Neural cell (in vitro differentiated cells): ENCODE results near the gene SLX4IP. TPM values are rescaled to one million over a fixed set of nuclear protein-coding genes. Genes with fewer than 3 reads are reported as not detected.

Experiments
- H2AFZ ChIP-seq: fragments of 200-600, 300-800 bp; sonication (generic), shearing (Covaris generic); 2 replicates; pipeline ENCODE4 v1.6.0; 2014; ENCODE audit warnings: low read depth, mild to moderate bottlenecking, antibody characterized with exemption, low read length, moderate library complexity
- H3F3A ChIP-seq: fragments of 200-600 bp; shearing (Covaris generic); 2 replicates; pipeline ENCODE4 v1.6.1; 2016; ENCODE audit warnings: mild to moderate bottlenecking, moderate library complexity, mixed read lengths, antibody characterized with exemption, low read length; ENCODE audit not compliant: insufficient read depth, poor library complexity, severe bottlenecking
- H3K27ac ChIP-seq: fragments of 200-600, 300-800 bp; sonication (generic), shearing (Covaris generic); 2 replicates; pipeline ENCODE4 v1.5.1; 2014; ENCODE audit warnings: mild to moderate bottlenecking, low read length, moderate library complexity
- H3K27me3 ChIP-seq: fragments of 300-800, 200-600 bp; sonication (generic), shearing (Covaris generic); 2 replicates; pipeline ENCODE4 v1.6.0; 2014; ENCODE audit warnings: mild to moderate bottlenecking, low read depth, low read length, moderate library complexity; ENCODE audit not compliant: insufficient read depth
- H3K36me3 ChIP-seq: fragments of 300-800, 200-600 bp; sonication (generic), shearing (Covaris generic); 2 replicates; pipeline ENCODE4 v1.5.1; 2014; ENCODE audit warnings: mild to moderate bottlenecking, antibody characterized with exemption, low read length, moderate library complexity; ENCODE audit not compliant: insufficient read depth
- H3K4me2 ChIP-seq: fragments of 300-800, 200-600 bp; sonication (generic), shearing (Covaris generic); 2 replicates; pipeline ENCODE4 v1.6.0; 2014; ENCODE audit warnings: mild to moderate bottlenecking, low read length
- H3K4me3 ChIP-seq: fragments of 300-800, 200-600 bp; sonication (generic), shearing (Covaris generic); 2 replicates; pipeline ENCODE4 v1.5.1; 2014; ENCODE audit warnings: mild to moderate bottlenecking, low read length, moderate library complexity
- H3K79me2 ChIP-seq: fragments of 200-600 bp; shearing (Covaris generic); replicated peaks from 2 replicates; pipeline ENCODE4 v1.6.0; 2014; ENCODE audit warnings: mild to moderate bottlenecking, low read length, moderate library complexity; ENCODE audit not compliant: insufficient read depth
- H3K9ac ChIP-seq: fragments of 300-800, 200-600 bp; sonication (generic), shearing (Covaris generic); 2 replicates; pipeline ENCODE4 v1.6.1; 2016; ENCODE audit warnings: mild to moderate bottlenecking, low read length, mixed read lengths
- H3K9me2 ChIP-seq: fragments of 200-600 bp; shearing (Covaris generic); 2 replicates; pipeline ENCODE4 v1.6.1; 2016; ENCODE audit warnings: mild to moderate bottlenecking, low read length, mixed read lengths; ENCODE audit not compliant: insufficient read depth
- H3K9me3 ChIP-seq: fragments of 200-600, 300-800 bp; sonication (generic), shearing (Covaris generic); 2 replicates; pipeline ENCODE4 v1.6.1; 2016; ENCODE audit warnings: mild to moderate bottlenecking, mixed run types, low read length, moderate library complexity, mixed read lengths
- H4K20me1 ChIP-seq: fragments of 200-600 bp; shearing (Covaris generic); 2 replicates; pipeline ENCODE4 v1.6.1; 2016; ENCODE audit warnings: mild to moderate bottlenecking, mixed run types; ENCODE audit not compliant: insufficient read depth
- EP300 ChIP-seq: fragments of 450-650 bp; conservative IDR thresholded peaks from 2 replicates; pipeline ENCODE4 v1.6.1; 2014; ENCODE audit warnings: antibody characterized with exemption, mild to moderate bottlenecking, moderate library complexity; ENCODE audit not compliant: poor library complexity, severe bottlenecking
- EZH2 ChIP-seq: fragments of 200-600, 300-800 bp; shearing (Covaris generic), sonication (generic); IDR thresholded peaks from 2 replicates; pipeline ENCODE4 v1.6.1; 2014; ENCODE audit warnings: antibody characterized with exemption, low read length, borderline replicate concordance, mild to moderate bottlenecking; ENCODE audit not compliant: insufficient read depth, poor library complexity, severe bottlenecking
- MXI1 ChIP-seq: fragments of 450-650 bp; conservative IDR thresholded peaks from 2 replicates; pipeline ENCODE4 v1.6.1; 2014; ENCODE audit warnings: antibody characterized with exemption, mild to moderate bottlenecking; ENCODE audit not compliant: poor library complexity, severe bottlenecking
- POLR2AphosphoS5 ChIP-seq: IDR thresholded peaks from 2 replicates; pipeline ENCODE4 v1.6.1; 2012
- RAD21 ChIP-seq: fragments of 450-650 bp; conservative IDR thresholded peaks from 2 replicates; pipeline ENCODE4 v1.6.1; 2014; ENCODE audit warnings: antibody characterized with exemption, mild to moderate bottlenecking, moderate library complexity
- SMC3 ChIP-seq: fragments of 450-650 bp; conservative IDR thresholded peaks from 2 replicates; pipeline ENCODE4 v1.6.1; 2014; ENCODE audit warnings: antibody characterized with exemption, mild to moderate bottlenecking, moderate library complexity; ENCODE audit not compliant: poor library complexity
- TAF1 ChIP-seq: IDR thresholded peaks from 2 replicates; pipeline ENCODE4 v1.6.1; 2012; ENCODE audit warnings: low read depth
- polyA plus RNA-seq: library from polyadenylated mRNA; depleted of rRNA; stranded (reverse); fragments of >200 nt; gene quantifications from 2 replicates; pipeline ENCODE4 v1.2.3, GENCODE V29; 2014
- TF ChIP-seq, protein P1 (sequence below): IDR thresholded peaks from 2 replicates; pipeline ENCODE4 v1.6.1; 2012; ENCODE audit warnings: borderline replicate concordance
- TF ChIP-seq, protein P2 (sequence below): fragments of 450-650 bp; IDR thresholded peaks from 2 replicates; pipeline ENCODE4 v1.5.1; 2014; ENCODE audit warnings: antibody characterized with exemption, mild to moderate bottlenecking, moderate library complexity; ENCODE audit not compliant: poor library complexity, severe bottlenecking

Gene SLX4IP
- polyA plus RNA-seq, 1 donor from 2014 or later, result 6.4 TPM

DNA sequence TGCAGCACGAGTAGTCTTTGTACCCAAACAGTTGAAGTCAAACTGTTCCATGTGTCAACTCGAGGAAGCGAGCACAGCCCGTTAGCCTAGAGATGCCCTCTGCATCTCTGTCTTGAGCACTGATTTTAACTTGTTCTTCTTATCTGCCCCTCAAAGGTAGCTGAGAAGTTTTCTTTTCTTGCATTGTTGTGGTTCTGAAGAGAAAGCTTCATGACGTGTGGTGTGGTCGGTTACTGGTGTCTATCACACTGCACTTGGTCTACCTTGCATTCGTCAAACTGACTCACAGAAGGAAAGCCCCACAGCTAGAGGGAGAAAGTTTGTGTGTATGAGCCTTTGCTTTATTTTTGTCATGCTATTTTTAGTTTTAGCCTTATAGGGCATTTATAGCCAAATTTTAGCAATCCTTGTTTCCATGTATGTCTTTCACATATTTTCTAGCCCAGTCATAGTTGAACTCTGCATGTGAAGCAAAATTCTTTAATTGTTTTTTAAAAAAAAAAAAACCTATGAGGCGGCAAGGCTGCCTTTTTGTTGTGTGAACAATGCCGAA lies 123.6 kb downstream of the SLX4IP start:
- no peak overlapping the region for H3K4me2 ChIP-seq
- no peaks in the 10 kb centered on the region for H3F3A ChIP-seq
- no peaks in the 10 kb centered on the region for H3K9me2 ChIP-seq
- TF ChIP-seq MXI1 (no peak), EP300 (no peak), RAD21 (no peak), SMC3 (no peak), TAF1 (no peak), EZH2 (no peak), POLR2AphosphoS5 (no peak)
- TF ChIP-seq, protein P1, sequence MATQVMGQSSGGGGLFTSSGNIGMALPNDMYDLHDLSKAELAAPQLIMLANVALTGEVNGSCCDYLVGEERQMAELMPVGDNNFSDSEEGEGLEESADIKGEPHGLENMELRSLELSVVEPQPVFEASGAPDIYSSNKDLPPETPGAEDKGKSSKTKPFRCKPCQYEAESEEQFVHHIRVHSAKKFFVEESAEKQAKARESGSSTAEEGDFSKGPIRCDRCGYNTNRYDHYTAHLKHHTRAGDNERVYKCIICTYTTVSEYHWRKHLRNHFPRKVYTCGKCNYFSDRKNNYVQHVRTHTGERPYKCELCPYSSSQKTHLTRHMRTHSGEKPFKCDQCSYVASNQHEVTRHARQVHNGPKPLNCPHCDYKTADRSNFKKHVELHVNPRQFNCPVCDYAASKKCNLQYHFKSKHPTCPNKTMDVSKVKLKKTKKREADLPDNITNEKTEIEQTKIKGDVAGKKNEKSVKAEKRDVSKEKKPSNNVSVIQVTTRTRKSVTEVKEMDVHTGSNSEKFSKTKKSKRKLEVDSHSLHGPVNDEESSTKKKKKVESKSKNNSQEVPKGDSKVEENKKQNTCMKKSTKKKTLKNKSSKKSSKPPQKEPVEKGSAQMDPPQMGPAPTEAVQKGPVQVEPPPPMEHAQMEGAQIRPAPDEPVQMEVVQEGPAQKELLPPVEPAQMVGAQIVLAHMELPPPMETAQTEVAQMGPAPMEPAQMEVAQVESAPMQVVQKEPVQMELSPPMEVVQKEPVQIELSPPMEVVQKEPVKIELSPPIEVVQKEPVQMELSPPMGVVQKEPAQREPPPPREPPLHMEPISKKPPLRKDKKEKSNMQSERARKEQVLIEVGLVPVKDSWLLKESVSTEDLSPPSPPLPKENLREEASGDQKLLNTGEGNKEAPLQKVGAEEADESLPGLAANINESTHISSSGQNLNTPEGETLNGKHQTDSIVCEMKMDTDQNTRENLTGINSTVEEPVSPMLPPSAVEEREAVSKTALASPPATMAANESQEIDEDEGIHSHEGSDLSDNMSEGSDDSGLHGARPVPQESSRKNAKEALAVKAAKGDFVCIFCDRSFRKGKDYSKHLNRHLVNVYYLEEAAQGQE, result no peak
- TF ChIP-seq, protein P2, sequence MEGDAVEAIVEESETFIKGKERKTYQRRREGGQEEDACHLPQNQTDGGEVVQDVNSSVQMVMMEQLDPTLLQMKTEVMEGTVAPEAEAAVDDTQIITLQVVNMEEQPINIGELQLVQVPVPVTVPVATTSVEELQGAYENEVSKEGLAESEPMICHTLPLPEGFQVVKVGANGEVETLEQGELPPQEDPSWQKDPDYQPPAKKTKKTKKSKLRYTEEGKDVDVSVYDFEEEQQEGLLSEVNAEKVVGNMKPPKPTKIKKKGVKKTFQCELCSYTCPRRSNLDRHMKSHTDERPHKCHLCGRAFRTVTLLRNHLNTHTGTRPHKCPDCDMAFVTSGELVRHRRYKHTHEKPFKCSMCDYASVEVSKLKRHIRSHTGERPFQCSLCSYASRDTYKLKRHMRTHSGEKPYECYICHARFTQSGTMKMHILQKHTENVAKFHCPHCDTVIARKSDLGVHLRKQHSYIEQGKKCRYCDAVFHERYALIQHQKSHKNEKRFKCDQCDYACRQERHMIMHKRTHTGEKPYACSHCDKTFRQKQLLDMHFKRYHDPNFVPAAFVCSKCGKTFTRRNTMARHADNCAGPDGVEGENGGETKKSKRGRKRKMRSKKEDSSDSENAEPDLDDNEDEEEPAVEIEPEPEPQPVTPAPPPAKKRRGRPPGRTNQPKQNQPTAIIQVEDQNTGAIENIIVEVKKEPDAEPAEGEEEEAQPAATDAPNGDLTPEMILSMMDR, result no peak
- H2AFZ ChIP-seq, result no peak overlapping the region
- no peak overlapping the region for H3K4me3 ChIP-seq
- no peaks in the 10 kb centered on the region for H3K27me3 ChIP-seq
- no peaks in the 10 kb centered on the region for H3K79me2 ChIP-seq
- no peaks in the 10 kb centered on the region for H4K20me1 ChIP-seq
- no peak overlapping the region for H3K27ac ChIP-seq
- H3K9me3 ChIP-seq, result no peaks in the 10 kb centered on the region
- H3K36me3 ChIP-seq, result no peaks in the 10 kb centered on the region
- H3K9ac ChIP-seq, result no peak overlapping the region

DNA sequence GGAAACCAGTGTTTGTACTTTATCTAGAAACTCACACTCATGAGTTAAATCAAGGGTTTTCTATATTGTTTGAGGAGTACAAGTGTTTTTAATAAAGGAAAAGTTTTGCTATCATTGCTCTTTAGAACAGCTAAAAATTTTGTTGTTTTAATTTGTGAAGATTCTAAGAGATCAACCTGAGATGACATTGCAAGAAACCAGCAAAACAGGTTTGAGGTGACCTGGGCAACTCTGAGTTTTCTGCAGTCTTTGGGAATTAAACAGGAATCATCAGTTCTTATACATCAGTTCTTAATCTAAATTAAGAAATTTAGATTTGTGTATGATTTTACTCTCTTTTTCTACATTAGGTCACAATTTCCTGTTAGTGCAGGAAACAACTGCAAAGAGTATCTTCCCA lies 124.2 kb downstream of the SLX4IP start:
- no peaks in the 10 kb centered on the region for H3K36me3 ChIP-seq

More for the DNA sequence above, 124.2 kb downstream of the SLX4IP start:
- H3K79me2 ChIP-seq, result no peaks in the 10 kb centered on the region
- no peak overlapping the region for H2AFZ ChIP-seq
- TF ChIP-seq, protein P1, result no peak
- TF ChIP-seq RAD21 (no peak), TAF1 (no peak), EZH2 (no peak), SMC3 (no peak), MXI1 (no peak), EP300 (no peak), POLR2AphosphoS5 (no peak)
- TF ChIP-seq, protein P2, result no peak
- no peak overlapping the region for H3K9ac ChIP-seq
- H3K9me2 ChIP-seq, result no peaks in the 10 kb centered on the region
- H3K27me3 ChIP-seq, result no peaks in the 10 kb centered on the region
- H3K4me3 ChIP-seq, result no peak overlapping the region
- no peaks in the 10 kb centered on the region for H3K9me3 ChIP-seq
- H3F3A ChIP-seq, result no peaks in the 10 kb centered on the region
- H3K27ac ChIP-seq, result no peak overlapping the region
- no peak overlapping the region for H3K4me2 ChIP-seq
- no peaks in the 10 kb centered on the region for H4K20me1 ChIP-seq
